NCI-H748 treated with DMSO at 0.1 percent for 48 hours (cell line): ENCODE results near the gene FBN2.
"Not testable (repeated sequence)": the region's sequence is repeated elsewhere in the genome, so short reads cannot be mapped to it uniquely, and the experiment has no call there.

Source experiments
- DNase-seq: peaks from one replicate; lab custom pipeline; 2025; lab: John Stamatoyannopoulos, UW

FBN2 gene

GRCh38 chr5:128358826-128359225, 179.2 kb downstream of the FBN2 start:
- DNase-seq, result no peak

- DNase-seq, result no peak
These were observed 180.8 kb downstream of the FBN2 start for GRCh38 chr5:128357226-128357625.

DNA sequence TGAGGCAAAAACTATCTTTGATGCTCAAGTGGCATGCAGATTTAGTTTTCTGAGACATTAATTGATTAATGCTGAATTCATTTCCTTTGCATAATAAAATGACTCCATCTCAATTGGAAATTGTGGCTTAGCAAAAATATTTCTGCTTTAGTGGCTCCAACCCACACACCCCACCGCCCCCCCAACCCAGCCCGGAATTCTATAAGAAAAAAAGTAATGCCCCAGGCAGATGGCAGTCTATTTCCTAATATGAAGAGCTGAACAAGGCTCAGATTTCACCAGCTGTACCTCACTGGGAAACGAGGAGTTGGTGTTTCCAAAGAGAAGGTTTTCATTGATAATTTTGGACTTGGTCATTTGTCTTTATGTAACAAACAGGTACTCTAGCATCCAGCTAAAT, 182.1 kb downstream of the FBN2 start:
- DNase-seq, result no peak

GRCh38 chr5:128353441-128354107, 184.5 kb downstream of the FBN2 start:
- no peak for DNase-seq

DNA sequence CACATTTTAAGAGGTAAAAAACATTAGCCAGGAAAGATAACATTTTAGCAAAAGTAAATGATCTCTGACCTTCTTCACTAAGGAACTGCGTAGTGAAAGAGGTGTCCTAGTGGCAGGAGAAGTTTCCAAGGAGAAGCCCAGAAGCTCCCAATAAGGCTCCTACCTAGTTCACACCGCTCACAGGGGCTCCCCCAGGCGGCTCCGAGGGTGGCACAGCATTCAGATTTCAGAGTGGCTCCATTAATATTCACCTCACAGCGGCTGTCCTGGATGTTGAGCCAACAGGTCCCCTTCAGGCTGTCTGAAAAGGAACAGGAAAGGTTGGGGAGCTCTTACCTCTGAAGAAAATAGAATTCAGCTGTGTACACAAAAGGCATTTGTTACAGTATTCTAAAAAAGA, 187.3 kb downstream of the FBN2 start:
- DNase-seq, result no peak

DNA sequence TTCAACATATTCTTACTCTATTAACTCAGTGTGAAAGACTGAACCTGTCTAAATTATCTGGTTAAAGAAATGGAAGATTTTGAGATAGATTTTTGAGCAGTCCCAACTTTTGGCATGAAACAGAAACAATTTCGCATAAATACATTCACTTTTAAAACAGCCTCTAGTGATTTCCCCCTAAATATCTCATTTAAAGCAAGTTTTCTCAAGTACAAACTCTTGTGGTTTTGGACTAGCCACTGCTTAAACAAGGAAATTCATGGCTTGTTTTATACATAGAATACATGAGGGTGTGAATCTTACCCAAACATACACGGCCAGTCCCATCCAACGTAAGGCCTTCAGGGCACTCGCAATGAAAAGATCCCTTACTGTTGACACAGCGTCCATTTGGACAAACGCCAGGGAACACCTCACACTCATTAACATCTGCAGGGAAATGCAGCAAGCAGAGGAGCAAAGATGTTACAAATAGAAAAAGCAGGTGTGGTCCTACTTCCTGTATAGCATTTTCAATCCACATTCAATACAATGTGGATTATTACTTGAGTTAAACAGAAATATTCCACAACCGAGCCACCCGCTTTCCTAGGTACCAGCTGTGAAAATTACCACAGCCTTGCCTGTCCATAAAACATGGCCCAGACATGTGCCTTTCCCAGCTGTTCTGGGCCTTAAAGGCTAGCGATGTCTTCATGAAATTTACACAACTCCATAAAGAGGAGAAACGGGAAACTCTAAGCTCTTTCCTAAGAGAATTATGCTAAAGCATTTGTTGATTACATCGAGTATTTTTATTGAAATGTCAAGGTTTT, 188.8 kb downstream of the FBN2 start:
- DNase-seq, result peak; percentile 98

DNA sequence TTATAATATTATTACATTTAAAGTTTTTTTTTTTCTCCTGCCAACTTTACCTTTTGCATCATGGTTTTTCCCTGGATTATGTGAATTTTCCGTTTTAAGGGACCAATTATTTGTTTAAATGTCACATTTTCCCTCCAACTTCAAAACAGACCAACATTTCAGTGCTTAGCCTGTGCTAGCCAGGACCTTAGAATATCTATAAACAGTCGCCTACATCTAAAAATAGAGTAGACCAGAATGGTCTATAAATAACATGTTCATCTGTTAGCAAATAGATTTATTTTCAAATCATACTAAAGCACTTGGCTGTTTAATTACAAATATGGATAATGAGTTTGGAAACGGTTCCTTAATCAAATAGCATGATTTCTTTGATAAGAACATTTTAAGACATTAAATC, 192.0 kb downstream of the FBN2 start:
- DNase-seq, result no peak

- DNase-seq, result no peak
These were observed 192.8 kb downstream of the FBN2 start for GRCh38 chr5:128345247-128345646.

DNA sequence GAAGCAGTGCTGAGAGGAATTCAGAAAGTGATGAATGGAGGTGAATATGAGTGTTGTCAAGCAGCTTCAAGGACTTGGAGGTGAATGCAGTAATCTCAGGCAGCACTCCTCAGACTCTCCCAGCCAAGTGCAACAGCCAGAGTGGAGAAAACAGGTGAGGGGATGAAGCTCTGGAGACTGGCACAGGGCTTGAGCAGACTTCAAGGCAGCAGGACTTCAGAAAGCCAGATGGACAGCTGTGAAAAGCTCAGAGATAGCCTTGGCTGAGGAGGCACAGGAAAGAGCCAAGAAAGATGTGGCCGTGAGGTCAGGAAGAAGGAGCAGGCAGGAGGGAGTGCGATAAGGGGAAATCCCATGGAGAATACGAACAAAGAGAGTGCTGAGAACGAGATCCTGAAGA, 194.9 kb downstream of the FBN2 start:
- no peak for DNase-seq

- DNase-seq, result no peak
These were observed 197.0 kb downstream of the FBN2 start for GRCh38 chr5:128341056-128341455.

DNA sequence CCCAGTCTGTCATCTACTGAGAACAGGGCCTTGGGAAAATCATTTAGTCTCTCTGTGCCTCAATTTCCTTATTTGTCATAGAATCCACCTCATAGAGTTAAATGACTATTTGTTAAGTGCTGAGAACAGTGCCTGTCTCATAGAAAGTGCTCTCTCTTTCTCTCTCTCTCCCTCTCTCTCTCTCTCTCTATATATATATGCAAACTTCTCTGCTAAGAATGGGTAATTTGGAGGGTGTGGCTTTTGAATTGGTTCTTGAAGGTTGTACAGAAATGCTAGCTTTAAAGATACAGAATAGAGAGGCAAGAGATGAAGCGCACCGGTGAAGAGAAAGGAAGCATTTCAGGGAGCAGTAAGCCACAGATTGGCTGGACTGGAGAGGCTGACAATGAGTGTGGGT, 197.4 kb downstream of the FBN2 start:
- no peak for DNase-seq

DNA sequence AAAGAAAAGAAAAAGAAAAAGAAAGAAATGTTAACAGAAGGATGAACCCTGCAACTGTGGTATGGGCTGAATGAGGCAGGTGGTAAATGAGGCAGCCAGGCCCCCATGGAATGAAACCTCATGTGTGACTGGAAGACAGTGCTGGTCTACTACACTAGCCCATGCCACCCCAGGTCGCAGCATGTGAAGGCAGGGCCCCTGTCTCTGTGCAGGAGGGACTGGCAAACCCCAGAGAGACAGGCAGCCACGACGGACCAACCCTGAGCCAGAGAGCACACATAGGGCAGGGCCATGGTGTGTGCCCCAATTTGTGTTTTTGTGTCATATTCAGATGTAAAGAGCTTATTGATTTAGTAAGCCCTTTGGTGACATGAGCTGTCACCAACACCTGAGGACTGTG, 198.5 kb downstream of the FBN2 start:
- no peak for DNase-seq

- DNase-seq, result no peak
These were observed 199.4 kb downstream of the FBN2 start for GRCh38 chr5:128338649-128339048.

- DNase-seq, result no peak
These were observed 202.7 kb downstream of the FBN2 start for GRCh38 chr5:128335339-128335738.

DNA sequence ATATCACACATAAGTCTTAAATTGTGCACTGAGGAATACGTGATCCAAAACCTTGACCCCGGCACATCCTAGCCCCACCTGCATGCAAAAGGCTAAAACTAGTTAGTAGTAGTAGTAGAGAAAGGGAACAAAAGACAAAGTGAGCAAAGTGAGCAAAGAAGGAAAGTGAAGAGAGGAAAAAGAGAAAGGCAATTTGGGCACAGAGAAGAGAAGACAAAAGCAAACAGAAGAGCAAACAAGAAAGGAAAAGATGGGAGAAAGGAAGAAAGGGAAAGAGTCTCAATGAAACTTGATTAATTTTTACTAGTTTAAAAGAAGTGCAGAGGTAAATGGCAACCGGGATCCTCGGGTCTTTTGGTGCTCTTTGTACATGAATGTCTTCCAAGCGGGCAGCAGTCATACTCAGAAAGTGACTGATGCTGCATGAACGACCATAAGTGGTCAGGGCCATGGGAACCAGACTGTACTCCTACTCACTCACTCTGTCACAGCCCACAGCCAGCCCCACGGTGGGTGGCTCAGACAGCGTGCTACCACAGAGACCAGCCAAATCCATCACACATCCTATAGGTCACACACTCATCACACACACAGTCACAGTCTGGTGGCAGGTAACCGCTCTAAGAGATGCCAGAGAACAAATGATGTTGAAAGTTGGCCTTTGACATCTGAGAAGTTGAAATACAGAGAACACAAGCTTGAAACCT, 203.9 kb downstream of the FBN2 start:
- no peak for DNase-seq

- DNase-seq, result no peak
These were observed 206.8 kb downstream of the FBN2 start for GRCh38 chr5:128331261-128331660.

DNA sequence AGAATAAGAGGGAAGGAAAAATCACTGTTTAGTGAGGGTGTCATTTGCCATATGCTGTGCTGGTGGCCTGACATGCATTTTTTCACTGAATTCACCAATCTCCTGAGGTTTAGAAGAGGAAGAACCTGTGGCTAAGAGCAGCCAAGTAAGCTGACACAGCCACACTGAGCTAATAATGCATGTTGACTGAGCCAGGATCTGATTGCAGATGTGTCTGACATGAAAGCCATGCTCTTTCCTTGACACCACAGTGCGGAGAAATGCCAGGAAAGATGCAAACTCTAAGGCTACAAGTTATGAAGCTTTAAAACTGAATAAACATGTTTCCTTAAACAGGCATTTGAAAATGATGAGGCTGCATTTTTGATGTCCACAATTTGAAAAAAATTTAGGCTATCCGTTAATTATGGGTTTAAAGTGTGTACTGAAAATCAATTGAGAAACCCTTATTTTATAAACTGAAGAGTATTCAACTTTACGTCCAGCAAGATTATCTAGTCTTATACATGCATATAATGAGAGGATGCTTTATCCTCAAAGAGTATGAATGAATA, 208.6 kb downstream of the FBN2 start:
- DNase-seq, result no peak

- DNase-seq, result no peak
These were observed 209.6 kb downstream of the FBN2 start for GRCh38 chr5:128328446-128328845.

GRCh38 chr5:128328007-128328406, 210.0 kb downstream of the FBN2 start:
- no peak for DNase-seq

DNA sequence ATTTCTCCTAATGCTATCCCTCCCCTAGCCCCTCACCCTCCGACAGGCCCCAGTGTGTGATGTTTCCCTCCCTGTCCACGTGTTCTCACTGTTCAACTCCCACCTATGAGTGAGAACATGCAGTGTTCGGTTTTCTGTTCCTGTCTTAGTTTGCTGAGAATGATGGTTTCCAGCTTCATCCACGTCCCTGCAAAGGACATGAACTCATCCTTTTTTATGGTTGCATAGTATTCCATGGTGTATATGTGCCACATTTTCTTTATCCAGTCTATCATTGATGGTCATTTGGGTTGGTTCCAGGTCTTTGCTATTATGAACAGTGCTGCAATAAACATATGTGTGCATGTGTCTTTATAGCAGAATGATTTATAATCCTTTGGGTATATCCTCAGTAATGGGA, 216.6 kb downstream of the FBN2 start:
- not testable (repeated sequence) for DNase-seq

GRCh38 chr5:128318691-128319090, 219.4 kb downstream of the FBN2 start:
- DNase-seq, result no peak

GRCh38 chr5:128317481-128317880, 220.6 kb downstream of the FBN2 start:
- no peak for DNase-seq

GRCh38 chr5:128315671-128316070, 222.4 kb downstream of the FBN2 start:
- DNase-seq, result no peak
